GM12878 (cell line): ENCODE measurements around the gene MTHFD1. TPM values are rescaled to one million over a fixed set of nuclear protein-coding genes. Genes with fewer than 3 reads are reported as not detected.

Experiments
- ATAC-seq: fragments of 200-7000 bp; cut with Tn5 transposase; 3 replicates; pipeline ENCODE4 v1.9.1; 2020; ENCODE audit warnings: mild to moderate bottlenecking, moderate library complexity
- BruUV-seq: library from RNA; stranded (reverse); fragments of 400-500 nt; replicated peaks from 2 replicates; lab custom pipeline; 2021; lab: Mats Ljungman, UMichigan
- CTCF ChIA-PET: fragments of 300-600 bp; sonication (Branson Sonifier 250); formaldehyde crosslinking; extraction: SDS; loops from one replicate; lab custom pipeline; 2021; ENCODE audit warnings: inconsistent platforms; lab: Yijun Ruan, JAX
- POLR2A ChIA-PET: fragments of 350-600 bp; formaldehyde crosslinking; extraction: SDS; loops from one replicate; lab custom pipeline; 2021; ENCODE audit warnings: inconsistent platforms; lab: Charles Lee
- RAD21 ChIA-PET: fragments of 300-600 bp; sonication (Branson Sonifier 250); formaldehyde crosslinking; loops from one replicate; lab custom pipeline; 2023; ENCODE audit warnings: antibody characterized with exemption; ENCODE audit not compliant: unreplicated experiment; lab: Charles Lee
- SMC1A ChIA-PET: fragments of 300-600 bp; sonication (Branson Sonifier 250); formaldehyde crosslinking; loops from one replicate; lab custom pipeline; 2023; ENCODE audit not compliant: unreplicated experiment, uncharacterized antibody; lab: Charles Lee
- DNase-seq: peaks from one replicate; pipeline ENCODE4 v3.0.0-alpha.2; 2011; ENCODE audit warnings: low read depth, low spot score
- FAIRE-seq: peaks from 3 replicates; lab custom pipeline; 2011; peaks lifted over from hg19 to GRCh38; lab: Jason Lieb, UNC
- H2AFZ ChIP-seq: 2 replicates; pipeline ENCODE4 v1.6.0; 2011; ENCODE audit warnings: low read depth, low read length, control low read depth; ENCODE audit not compliant: control insufficient read depth
- H3K27ac ChIP-seq: 2 replicates; pipeline ENCODE4 v1.5.1; 2011; ENCODE audit warnings: control low read depth; ENCODE audit not compliant: control insufficient read depth, insufficient read depth
- H3K27me3 ChIP-seq, 2 experiments: replicated peaks in 1 of 2; 2 replicates each; pipeline versions ENCODE4 v1.6.0 to v1.6.1; 2011; ENCODE audit warnings: low read length in 1 of 2; ENCODE audit not compliant: control insufficient read depth in 2 of 2, insufficient read depth in 2 of 2
- H3K36me3 ChIP-seq, 2 experiments: 2 replicates each; pipeline ENCODE4 v1.5.1; 2011; ENCODE audit warnings: low read length in 1 of 2; ENCODE audit not compliant: control insufficient read depth in 2 of 2, insufficient read depth in 2 of 2
- H3K4me1 ChIP-seq: 2 replicates; pipeline ENCODE4 v1.6.1; 2011; ENCODE audit warnings: mild to moderate bottlenecking, low read length, moderate library complexity, mixed read lengths; ENCODE audit not compliant: control insufficient read depth, insufficient read depth
- H3K4me2 ChIP-seq: 2 replicates; pipeline ENCODE4 v1.6.0; 2011; ENCODE audit warnings: control low read depth; ENCODE audit not compliant: control insufficient read depth, insufficient read depth
- H3K4me3 ChIP-seq: fragments of 200-600 bp; sonication (generic); 2 replicates; pipeline ENCODE4 v1.5.1; 2016
- H3K79me2 ChIP-seq: 2 replicates; pipeline ENCODE4 v1.6.0; 2011; ENCODE audit warnings: low read length; ENCODE audit not compliant: control insufficient read depth, insufficient read depth
- H3K9ac ChIP-seq: 2 replicates; pipeline ENCODE4 v1.8.0; 2011; ENCODE audit warnings: low read length, control low read depth, mixed read lengths; ENCODE audit not compliant: control insufficient read depth, insufficient read depth
- H3K9me3 ChIP-seq: replicated peaks from 3 replicates; pipeline ENCODE4 v1.5.1; 2011; ENCODE audit warnings: mild to moderate bottlenecking, low read length; ENCODE audit not compliant: control insufficient read depth, insufficient read depth
- H4K20me1 ChIP-seq: 2 replicates; pipeline ENCODE4 v1.6.0; 2011; ENCODE audit not compliant: control insufficient read depth, insufficient read depth
- ETV6 ChIP-seq, 2 experiments: fragments of 450-650 bp in 1 of 2; IDR thresholded peaks in 1 of 2; conservative IDR thresholded peaks in 1 of 2; 2 replicates each; pipeline ENCODE4 v1.6.1; 2014; ENCODE audit warnings: antibody characterized with exemption in 1 of 2, borderline replicate concordance in 1 of 2, low read depth in 1 of 2, mild to moderate bottlenecking in 1 of 2, moderate library complexity in 1 of 2
- GATAD2B ChIP-seq: fragments of 450-650 bp; conservative IDR thresholded peaks from 2 replicates; pipeline ENCODE4 v1.6.1; 2017; ENCODE audit warnings: low read depth, mild to moderate bottlenecking, moderate library complexity
- MYC ChIP-seq: IDR thresholded peaks from 2 replicates; pipeline ENCODE4 v1.6.1; 2011; ENCODE audit warnings: mild to moderate bottlenecking, low read length, moderate library complexity, inconsistent platforms; ENCODE audit not compliant: insufficient read depth, insufficient replicate concordance, insufficient read length, severe bottlenecking
- NR2F1 ChIP-seq: fragments of 450-650 bp; conservative IDR thresholded peaks from 2 replicates; pipeline ENCODE4 v1.6.1; 2017; ENCODE audit warnings: mild to moderate bottlenecking
- POU2F2 ChIP-seq: IDR thresholded peaks from 3 replicates; pipeline ENCODE4 v1.6.1; 2011; ENCODE audit warnings: low read depth, mild to moderate bottlenecking, low read length, borderline replicate concordance
- REST ChIP-seq: IDR thresholded peaks from 2 replicates; pipeline ENCODE4 v1.6.1; 2012; ENCODE audit warnings: mild to moderate bottlenecking, low read depth, low read length
- WGBS: methylation state at CpG from one replicate; pipeline ENCODE4 v1.1.6; 2016; ENCODE audit warnings: low lambda C conversion rate; ENCODE audit not compliant: insufficient replicate concordance, insufficient coverage; ENCODE audit errors: missing lambda C conversion rate; 5-methylcytosine and 5-hydroxymethylcytosine counted together
- in situ Hi-C: fragments of 300-500 bp; cut with MboI; formaldehyde crosslinking; loops from 9 replicates; pipeline ENCODE4 v1.14.3; 2018; ENCODE audit warnings: mixed read lengths
- intact Hi-C: fragments of 100-400 bp; cut with micrococcal nuclease; formaldehyde crosslinking; loops from one replicate; pipeline ENCODE4 v1.14.2; 2022; ENCODE audit not compliant: unreplicated experiment
- polyA plus RNA-seq, 11 experiments: library from polyadenylated mRNA; depleted of rRNA in 4 of 11; unstranded in 6 of 11; stranded (reverse) in 5 of 11; fragments of >200 nt; fragmentation: Nextera tagmentation in 4 of 11; fragmentation: Illumina TruSeq in 1 of 11; extraction: Ambion mirVana in 4 of 11; extraction: Trizol in 1 of 11; gene quantifications; 1 replicate in 1 of 11; 2 replicates in 10 of 11; pipeline versions ENCODE4 v1.2.1 to v1.2.3, GENCODE V29; 2011 to 2016; ENCODE audit warnings: inconsistent platforms in 2 of 11, missing spikeins in 2 of 11, low read depth in 1 of 11
- total RNA-seq, 4 experiments: library from RNA; depleted of rRNA in 3 of 4; stranded (reverse); fragments of >200 nt in 3 of 4; fragmentation: Illumina TruSeq in 1 of 4; extraction: Trizol in 1 of 4; gene quantifications; 2 replicates each; pipeline versions ENCODE4 v1.2.1 to v1.2.3, GENCODE V29; 2013 to 2021
- TF ChIP-seq, protein P1 (sequence below): fragments of 450-650 bp; conservative IDR thresholded peaks from 2 replicates; pipeline ENCODE4 v1.6.1; 2017; ENCODE audit warnings: mild to moderate bottlenecking, moderate library complexity
- TF ChIP-seq, protein P2 (sequence below): fragments of 450-650 bp; IDR thresholded peaks from 2 replicates; pipeline ENCODE4 v1.6.1; 2018; ENCODE audit warnings: borderline replicate concordance, mild to moderate bottlenecking; ENCODE audit not compliant: partially characterized antibody
- TF ChIP-seq, protein P3 (sequence below): fragments of 450-650 bp; IDR thresholded peaks from 2 replicates; pipeline ENCODE4 v1.6.1; 2017; ENCODE audit warnings: antibody characterized with exemption, mild to moderate bottlenecking, moderate library complexity

MTHFD1 gene
- total and polyA plus RNA-seq, 10 of the 15 experiments (the other 5 are each of a cell fraction or from before 2014, with no cell fraction given), result 99.3 to 310 (median 173) TPM

GRCh38 chr14:64475585-64476273 is 87.6 kb downstream of the MTHFD1 start:
- POLR2A ChIA-PET, result interaction anchor here (0.6 to 1.2 kb wide), 5 partner anchors 10 to 39 kb away, joined by 3 to 7 read pairs (median 3); partner anchors contain the start of gene AKAP5
- H3K79me2 ChIP-seq, result no peaks in the 10 kb centered on the region; the same call in 1 of the 2 replicates
- in situ Hi-C loops, result loop anchor here (5.0 kb wide), 1 partner anchor 133 kb away; no protein-coding TSS in a partner anchor
- no peak overlapping the region for H3K27ac ChIP-seq
- SMC1A ChIA-PET, result interaction anchor here (0.6 to 2.8 kb wide), 12 partner anchors 8 to 136 kb away, joined by 3 to 20 read pairs (median 4); no protein-coding TSS in a partner anchor
- ATAC-seq, result no peak; the same call in 1 of the 3 replicates
- no peaks in the 10 kb centered on the region for H4K20me1 ChIP-seq
- no TSS peak for BruUV-seq
- intact Hi-C loops, result no loop called here
- CTCF ChIA-PET, result interaction anchor here (0.6 to 9.8 kb wide), 6 partner anchors 12 to 154 kb away, joined by 3 to 244 read pairs (median 6); no protein-coding TSS in a partner anchor
- no peak for FAIRE-seq
- H3K9ac ChIP-seq, result no peak overlapping the region
- RAD21 ChIA-PET, result interaction anchor here (0.7 to 5.8 kb wide), 8 partner anchors 9 to 982 kb away, joined by 3 to 51 read pairs (median 3); no protein-coding TSS in a partner anchor
- H3K27me3 ChIP-seq, result no peaks in the 10 kb centered on the region
- 84% methylated on average over 8 of the region's 8 CpGs for WGBS
- no peaks in the 10 kb centered on the region for H3K9me3 ChIP-seq
- H3K4me2 ChIP-seq, result no peak overlapping the region
- H2AFZ ChIP-seq, result no peak overlapping the region
- H3K4me3 ChIP-seq, result no peak overlapping the region
- DNase-seq, result no peak
- peaks cover 8% of the 10 kb centered on the region for H3K4me1 ChIP-seq
- peaks cover 0 to 4% of the 10 kb centered on the region in 2 experiments; a peak in 2 of 4 replicates for H3K36me3 ChIP-seq
- no peak for TF ChIP-seq MYC
- TF ChIP-seq POU2F2, result no peak
- peak; percentile 71; the same call in 1 of the 2 replicates for TF ChIP-seq NR2F1
- TF ChIP-seq ETV6 (conservative IDR thresholded peaks at IDR 0.05 in 1 of 2, IDR thresholded peaks at IDR 0.05 in 1 of 2; ENCODE audit: borderline replicate concordance in 1 of 2, low read depth in 1 of 2), result no peak
- no peak for TF ChIP-seq GATAD2B
- TF ChIP-seq, protein P1, sequence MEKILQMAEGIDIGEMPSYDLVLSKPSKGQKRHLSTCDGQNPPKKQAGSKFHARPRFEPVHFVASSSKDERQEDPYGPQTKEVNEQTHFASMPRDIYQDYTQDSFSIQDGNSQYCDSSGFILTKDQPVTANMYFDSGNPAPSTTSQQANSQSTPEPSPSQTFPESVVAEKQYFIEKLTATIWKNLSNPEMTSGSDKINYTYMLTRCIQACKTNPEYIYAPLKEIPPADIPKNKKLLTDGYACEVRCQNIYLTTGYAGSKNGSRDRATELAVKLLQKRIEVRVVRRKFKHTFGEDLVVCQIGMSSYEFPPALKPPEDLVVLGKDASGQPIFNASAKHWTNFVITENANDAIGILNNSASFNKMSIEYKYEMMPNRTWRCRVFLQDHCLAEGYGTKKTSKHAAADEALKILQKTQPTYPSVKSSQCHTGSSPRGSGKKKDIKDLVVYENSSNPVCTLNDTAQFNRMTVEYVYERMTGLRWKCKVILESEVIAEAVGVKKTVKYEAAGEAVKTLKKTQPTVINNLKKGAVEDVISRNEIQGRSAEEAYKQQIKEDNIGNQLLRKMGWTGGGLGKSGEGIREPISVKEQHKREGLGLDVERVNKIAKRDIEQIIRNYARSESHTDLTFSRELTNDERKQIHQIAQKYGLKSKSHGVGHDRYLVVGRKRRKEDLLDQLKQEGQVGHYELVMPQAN, result no peak
- TF ChIP-seq, protein P2, sequence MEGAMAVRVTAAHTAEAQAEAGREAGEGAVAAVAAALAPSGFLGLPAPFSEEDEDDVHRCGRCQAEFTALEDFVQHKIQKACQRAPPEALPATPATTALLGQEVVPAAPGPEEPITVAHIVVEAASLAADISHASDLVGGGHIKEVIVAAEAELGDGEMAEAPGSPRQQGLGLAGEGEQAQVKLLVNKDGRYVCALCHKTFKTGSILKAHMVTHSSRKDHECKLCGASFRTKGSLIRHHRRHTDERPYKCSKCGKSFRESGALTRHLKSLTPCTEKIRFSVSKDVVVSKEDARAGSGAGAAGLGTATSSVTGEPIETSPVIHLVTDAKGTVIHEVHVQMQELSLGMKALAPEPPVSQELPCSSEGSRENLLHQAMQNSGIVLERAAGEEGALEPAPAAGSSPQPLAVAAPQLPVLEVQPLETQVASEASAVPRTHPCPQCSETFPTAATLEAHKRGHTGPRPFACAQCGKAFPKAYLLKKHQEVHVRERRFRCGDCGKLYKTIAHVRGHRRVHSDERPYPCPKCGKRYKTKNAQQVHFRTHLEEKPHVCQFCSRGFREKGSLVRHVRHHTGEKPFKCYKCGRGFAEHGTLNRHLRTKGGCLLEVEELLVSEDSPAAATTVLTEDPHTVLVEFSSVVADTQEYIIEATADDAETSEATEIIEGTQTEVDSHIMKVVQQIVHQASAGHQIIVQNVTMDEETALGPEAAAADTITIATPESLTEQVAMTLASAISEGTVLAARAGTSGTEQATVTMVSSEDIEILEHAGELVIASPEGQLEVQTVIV, result no peak
- TF ChIP-seq, protein P3, sequence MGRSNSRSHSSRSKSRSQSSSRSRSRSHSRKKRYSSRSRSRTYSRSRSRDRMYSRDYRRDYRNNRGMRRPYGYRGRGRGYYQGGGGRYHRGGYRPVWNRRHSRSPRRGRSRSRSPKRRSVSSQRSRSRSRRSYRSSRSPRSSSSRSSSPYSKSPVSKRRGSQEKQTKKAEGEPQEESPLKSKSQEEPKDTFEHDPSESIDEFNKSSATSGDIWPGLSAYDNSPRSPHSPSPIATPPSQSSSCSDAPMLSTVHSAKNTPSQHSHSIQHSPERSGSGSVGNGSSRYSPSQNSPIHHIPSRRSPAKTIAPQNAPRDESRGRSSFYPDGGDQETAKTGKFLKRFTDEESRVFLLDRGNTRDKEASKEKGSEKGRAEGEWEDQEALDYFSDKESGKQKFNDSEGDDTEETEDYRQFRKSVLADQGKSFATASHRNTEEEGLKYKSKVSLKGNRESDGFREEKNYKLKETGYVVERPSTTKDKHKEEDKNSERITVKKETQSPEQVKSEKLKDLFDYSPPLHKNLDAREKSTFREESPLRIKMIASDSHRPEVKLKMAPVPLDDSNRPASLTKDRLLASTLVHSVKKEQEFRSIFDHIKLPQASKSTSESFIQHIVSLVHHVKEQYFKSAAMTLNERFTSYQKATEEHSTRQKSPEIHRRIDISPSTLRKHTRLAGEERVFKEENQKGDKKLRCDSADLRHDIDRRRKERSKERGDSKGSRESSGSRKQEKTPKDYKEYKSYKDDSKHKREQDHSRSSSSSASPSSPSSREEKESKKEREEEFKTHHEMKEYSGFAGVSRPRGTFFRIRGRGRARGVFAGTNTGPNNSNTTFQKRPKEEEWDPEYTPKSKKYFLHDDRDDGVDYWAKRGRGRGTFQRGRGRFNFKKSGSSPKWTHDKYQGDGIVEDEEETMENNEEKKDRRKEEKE, result no peak
- no peak for TF ChIP-seq REST
